PC-3 (cell line): ENCODE measurements around the gene PTPRN2.

Source experiments
- EZH2 ChIP-seq: fragments of 300-600 bp; sonication (generic); IDR thresholded peaks from one replicate; pipeline ENCODE4 v1.6.1; 2017; ENCODE audit warnings: antibody characterized with exemption, mild to moderate bottlenecking, low read length; ENCODE audit not compliant: unreplicated experiment
- TF ChIP-seq, protein P1 (sequence below): fragments of 300-600 bp; sonication (generic); conservative IDR thresholded peaks from 2 replicates; pipeline ENCODE4 v1.5.1; 2017; ENCODE audit warnings: antibody characterized with exemption, low read depth, mild to moderate bottlenecking, low read length

DNA sequence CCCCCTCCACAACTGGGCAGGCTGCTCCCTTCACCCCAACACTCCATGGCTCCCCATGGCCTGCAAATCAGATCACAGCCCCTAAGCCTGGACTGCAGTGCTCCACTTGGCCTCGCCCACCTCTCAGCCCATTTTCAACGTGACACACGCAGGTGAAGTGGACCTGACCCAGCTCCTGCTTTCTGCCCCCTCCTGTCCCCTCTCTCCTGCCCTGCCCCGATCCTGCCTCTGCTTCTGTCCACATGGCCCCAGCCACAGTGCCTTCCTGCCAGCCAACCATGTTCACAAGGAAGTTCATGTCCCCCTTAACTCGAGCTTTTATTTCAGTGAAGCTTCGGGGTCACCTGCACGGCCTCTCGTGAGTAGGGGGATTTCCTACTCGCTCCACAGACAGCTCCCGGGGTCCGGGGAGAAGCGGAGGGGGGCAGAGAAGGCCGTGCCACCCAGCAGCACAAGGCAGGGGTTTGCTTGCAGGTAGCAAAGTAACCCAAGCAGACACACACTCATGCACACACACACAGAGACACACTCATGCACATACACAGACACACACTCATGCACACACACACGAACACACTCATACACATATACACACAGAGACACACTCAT lies 713.3 kb downstream of the PTPRN2 start:
- TF ChIP-seq, protein P1, sequence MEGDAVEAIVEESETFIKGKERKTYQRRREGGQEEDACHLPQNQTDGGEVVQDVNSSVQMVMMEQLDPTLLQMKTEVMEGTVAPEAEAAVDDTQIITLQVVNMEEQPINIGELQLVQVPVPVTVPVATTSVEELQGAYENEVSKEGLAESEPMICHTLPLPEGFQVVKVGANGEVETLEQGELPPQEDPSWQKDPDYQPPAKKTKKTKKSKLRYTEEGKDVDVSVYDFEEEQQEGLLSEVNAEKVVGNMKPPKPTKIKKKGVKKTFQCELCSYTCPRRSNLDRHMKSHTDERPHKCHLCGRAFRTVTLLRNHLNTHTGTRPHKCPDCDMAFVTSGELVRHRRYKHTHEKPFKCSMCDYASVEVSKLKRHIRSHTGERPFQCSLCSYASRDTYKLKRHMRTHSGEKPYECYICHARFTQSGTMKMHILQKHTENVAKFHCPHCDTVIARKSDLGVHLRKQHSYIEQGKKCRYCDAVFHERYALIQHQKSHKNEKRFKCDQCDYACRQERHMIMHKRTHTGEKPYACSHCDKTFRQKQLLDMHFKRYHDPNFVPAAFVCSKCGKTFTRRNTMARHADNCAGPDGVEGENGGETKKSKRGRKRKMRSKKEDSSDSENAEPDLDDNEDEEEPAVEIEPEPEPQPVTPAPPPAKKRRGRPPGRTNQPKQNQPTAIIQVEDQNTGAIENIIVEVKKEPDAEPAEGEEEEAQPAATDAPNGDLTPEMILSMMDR = no peak
- no peak for TF ChIP-seq EZH2
